ENCODE results near the gene RBBP8. TPM values are rescaled to one million over a fixed set of nuclear protein-coding genes. Genes with fewer than 3 reads are reported as not detected.

The RBBP8 gene
- total and polyA plus RNA-seq, 4 donors, result 6.5 to 9.8 (median 7.4) TPM

GRCh38 chr18:23062011-23062410, 128.9 kb downstream of the RBBP8 start:
- no peaks in the 10 kb centered on the region for H3K27me3 ChIP-seq (ENCODE audit: control insufficient read depth in 4 of 4, insufficient read depth in 4 of 4, low read length in 3 of 4)
- TF ChIP-seq JUND (IDR thresholded peaks at IDR 0.05) (no peak), REST (IDR thresholded peaks at IDR 0.05) (no peak), SP1 (IDR thresholded peaks at IDR 0.05) (no peak), MAX (IDR thresholded peaks at IDR 0.05) (no peak), CTCF (IDR thresholded peaks at IDR 0.05; ENCODE audit: low read depth, low read length, missing input control) (no peak), ATF3 (IDR thresholded peaks at IDR 0.05) (no peak), HNF4A (conservative IDR thresholded peaks at IDR 0.05) (no peak), TAF1 (conservative IDR thresholded peaks at IDR 0.05) (no peak), FOXA2 (IDR thresholded peaks at IDR 0.05) (no peak), ZBTB33 (IDR thresholded peaks at IDR 0.05) (no peak), HNF4G (IDR thresholded peaks at IDR 0.05) (no peak), NR2F2 (IDR thresholded peaks at IDR 0.05) (no peak), EGR1 (IDR thresholded peaks at IDR 0.05; ENCODE audit: low read depth in 2 of 2) (no peak), FOXA1 (IDR thresholded peaks at IDR 0.05) (no peak), RXRA (IDR thresholded peaks at IDR 0.05) (no peak), YY1 (IDR thresholded peaks at IDR 0.05) (no peak), RAD21 (IDR thresholded peaks at IDR 0.05) (no peak), GABPA (IDR thresholded peaks at IDR 0.05 in 1 of 2, conservative IDR thresholded peaks at IDR 0.05 in 1 of 2) (no peak)
- peaks cover 0 to 2% (median 0%) of the 10 kb centered on the region in 4 donors for H3K4me1 ChIP-seq (ENCODE audit: control insufficient read depth in 4 of 4, insufficient read depth in 4 of 4, low read length in 3 of 4)
- no peak for DNase-seq (ENCODE audit: low spot score)
- H3K36me3 ChIP-seq (ENCODE audit: control insufficient read depth in 4 of 4, insufficient read depth in 3 of 4, low read depth in 1 of 4, low read length in 3 of 4), result no peaks in the 10 kb centered on the region
- no peak overlapping the region for H3K4me3 ChIP-seq (ENCODE audit: low read depth in 1 of 3, low read length in 3 of 3)
- 80% methylated on average over 1 of the region's 1 CpG for WGBS
- H3K27ac ChIP-seq (ENCODE audit: low read depth in 1 of 2, low read length in 2 of 2), result no peak overlapping the region
- peaks cover 0 to 4% (median 0%) of the 10 kb centered on the region in 4 donors for H3K9me3 ChIP-seq (ENCODE audit: control insufficient read depth in 4 of 4, low read length in 3 of 4)
- no peak overlapping the region for H3K9ac ChIP-seq (ENCODE audit: low read depth in 1 of 2, low read length in 2 of 2)

Data from liver (tissue), 9 donors.